Hepatocyte (in vitro differentiated cells): ENCODE measurements around the gene ENPP7.

Source experiments
- CTCF ChIP-seq: fragments of 200-600 bp; sonication (generic); IDR thresholded peaks from 2 replicates; pipeline ENCODE4 v1.5.1; 2016; ENCODE audit warnings: antibody characterized with exemption, mild to moderate bottlenecking; ENCODE audit not compliant: poor library complexity
- EZH2 ChIP-seq: fragments of 200-600 bp; sonication (generic); IDR thresholded peaks from 2 replicates; pipeline ENCODE4 v1.6.1; 2016; ENCODE audit warnings: antibody characterized with exemption, mild to moderate bottlenecking, borderline replicate concordance

- TF ChIP-seq CTCF (no peak), EZH2 (no peak)
These were observed 20.2 kb downstream of the ENPP7 start for GRCh38 chr17:79750650-79751545.
